T-helper 1 cell treated with Interleukin-12 subunit alpha and Interleukin-12 subunit beta and Interleukin-4 antibody, amounts not matched to agents 30 ng/mL and 1 ng/mL, for 36 hours (primary cell): ENCODE measurements around the gene RNF130. TPM values are rescaled to one million over a fixed set of nuclear protein-coding genes. Genes with fewer than 3 reads are reported as not detected.

Source experiments
- intact Hi-C: fragments of 100-400 bp; cut with micrococcal nuclease; formaldehyde crosslinking; loops from one replicate; pipeline ENCODE4 v1.15.1; 2024
- total RNA-seq: library from RNA; stranded (reverse); gene quantifications from 2 replicates; pipeline ENCODE4 v1.2.3, GENCODE V29; 2022

Gene RNF130
- total RNA-seq, 1 donor from 2014 or later, result 4.8 TPM

DNA sequence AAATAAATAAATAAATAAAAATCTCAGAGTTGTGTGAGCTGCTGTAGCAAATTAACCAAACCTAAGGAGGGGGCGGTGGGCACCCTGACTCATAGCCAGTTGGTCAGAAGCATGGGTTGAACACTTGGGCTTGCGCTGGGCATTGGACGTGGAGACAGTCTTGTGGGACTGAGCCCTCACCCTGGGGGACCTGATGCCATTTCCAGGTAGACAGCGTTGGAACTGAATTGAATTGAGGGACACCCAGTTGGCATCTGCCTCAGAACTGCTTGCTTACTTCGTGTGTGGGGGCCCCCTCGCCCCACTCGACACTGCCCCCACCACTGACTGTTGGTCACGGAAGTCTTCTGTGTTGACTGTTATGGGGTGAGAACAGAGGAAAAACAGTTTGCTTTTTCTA, 144.9 kb downstream of the RNF130 start:
- intact Hi-C loops, result no loop called here

DNA sequence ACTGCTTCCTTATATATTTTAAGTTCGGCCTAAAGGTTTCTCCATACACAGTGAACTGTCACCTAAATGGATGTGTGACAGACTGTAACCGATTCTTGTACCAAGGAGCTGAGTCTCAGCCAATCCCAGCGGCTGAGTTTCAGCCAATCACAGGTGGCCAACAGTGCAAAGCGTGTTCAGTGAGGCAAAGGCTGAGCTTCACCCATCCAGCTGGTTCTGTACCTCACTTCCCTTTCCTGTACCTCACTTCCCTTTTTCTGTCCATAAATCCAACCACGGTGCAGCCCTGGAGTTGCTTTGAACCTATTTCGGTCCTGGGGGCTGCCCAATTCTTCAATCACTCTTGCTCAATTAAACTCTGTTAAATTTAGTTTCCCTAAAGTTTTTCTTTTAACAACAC, 148.1 kb downstream of the RNF130 start:
- intact Hi-C loops, result no loop called here

GRCh38 chr5:179920175-179920574, 151.4 kb downstream of the RNF130 start:
- intact Hi-C loops, result no loop called here

GRCh38 chr5:179919487-179920060, 152.0 kb downstream of the RNF130 start:
- intact Hi-C loops, result no loop called here

- intact Hi-C loops, result no loop called here
Observed at GRCh38 chr5:179918742-179919486, 152.6 kb downstream of the RNF130 start.

GRCh38 chr5:179916523-179916922, 155.0 kb downstream of the RNF130 start:
- intact Hi-C loops, result no loop called here

GRCh38 chr5:179915406-179915935, 156.1 kb downstream of the RNF130 start:
- intact Hi-C loops, result no loop called here

DNA sequence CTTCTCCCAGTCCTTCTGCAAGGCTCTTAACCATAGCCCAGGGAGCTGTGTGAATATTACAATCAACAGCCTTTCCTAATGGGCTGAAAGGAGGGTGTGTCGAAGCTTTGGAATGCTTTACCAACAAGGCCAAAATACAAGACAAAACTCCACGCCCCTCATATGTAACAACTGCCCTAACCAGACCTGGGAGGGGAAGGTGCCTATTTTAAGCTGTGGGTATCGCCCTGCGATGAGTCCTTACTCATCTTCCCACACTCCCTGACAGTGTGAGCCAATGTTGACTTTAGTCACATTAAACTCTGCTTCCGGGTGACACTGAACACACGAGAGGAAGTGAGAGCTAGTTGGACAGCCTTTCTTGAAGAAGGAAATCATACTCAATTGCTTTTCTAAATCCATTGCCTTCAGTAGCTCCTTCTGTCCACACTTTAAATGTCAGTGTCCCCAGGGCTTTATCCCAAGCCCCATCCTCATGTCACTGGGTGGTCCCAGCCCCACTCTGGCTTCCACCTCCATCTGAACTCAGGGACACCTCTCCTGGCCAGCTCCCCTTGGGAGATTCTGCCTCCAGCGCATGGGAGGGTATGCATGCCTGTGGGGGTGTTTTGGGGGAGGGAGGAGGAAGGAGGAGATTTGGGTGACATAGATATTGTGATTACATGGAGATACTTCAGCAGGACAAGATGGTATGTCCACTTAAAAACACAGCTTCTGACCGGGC, 157.4 kb downstream of the RNF130 start:
- intact Hi-C loops, result no loop called here

DNA sequence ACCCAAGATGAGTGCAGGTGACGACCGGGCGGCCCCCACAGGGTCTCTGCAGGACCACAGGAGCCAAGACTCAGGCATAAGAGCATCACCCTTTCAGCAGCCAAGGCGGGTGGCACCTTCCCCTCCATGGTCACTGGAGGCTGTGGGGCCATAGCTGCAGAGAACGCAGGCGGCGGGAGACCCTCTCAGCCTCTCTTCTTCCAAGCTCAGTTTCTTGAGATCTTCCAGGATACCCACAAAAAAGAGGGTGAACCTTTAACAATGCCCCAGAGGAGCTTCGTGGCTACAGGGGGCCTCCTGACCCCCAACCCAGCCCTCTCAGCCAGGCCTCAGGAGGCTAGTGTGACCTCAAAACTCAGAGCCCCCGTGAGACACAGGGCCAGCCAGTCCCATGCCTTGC, 158.1 kb downstream of the RNF130 start:
- intact Hi-C loops, result no loop called here

DNA sequence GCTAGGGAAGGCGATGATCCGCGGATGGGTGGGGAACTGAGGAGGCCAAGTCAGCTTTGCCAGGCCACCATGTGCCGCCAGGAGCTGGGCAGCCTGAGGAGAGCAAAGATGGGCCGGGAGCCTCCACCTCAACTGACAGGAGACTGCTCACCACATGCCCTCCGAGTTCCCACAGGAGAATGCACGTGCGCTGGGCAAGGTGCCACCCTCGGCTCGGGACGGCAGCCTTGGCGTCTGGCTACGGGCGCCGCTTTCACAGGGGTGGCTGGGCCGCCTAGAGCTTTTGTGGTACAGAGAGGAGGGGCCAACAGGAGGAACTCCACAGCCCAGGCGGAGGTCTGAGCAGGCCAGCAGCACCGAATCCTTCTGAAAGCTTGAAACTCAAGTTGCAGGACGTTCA, 158.6 kb downstream of the RNF130 start:
- intact Hi-C loops, result no loop called here

- intact Hi-C loops, result no loop called here
Observed at GRCh38 chr5:179912386-179912785, 159.2 kb downstream of the RNF130 start.

DNA sequence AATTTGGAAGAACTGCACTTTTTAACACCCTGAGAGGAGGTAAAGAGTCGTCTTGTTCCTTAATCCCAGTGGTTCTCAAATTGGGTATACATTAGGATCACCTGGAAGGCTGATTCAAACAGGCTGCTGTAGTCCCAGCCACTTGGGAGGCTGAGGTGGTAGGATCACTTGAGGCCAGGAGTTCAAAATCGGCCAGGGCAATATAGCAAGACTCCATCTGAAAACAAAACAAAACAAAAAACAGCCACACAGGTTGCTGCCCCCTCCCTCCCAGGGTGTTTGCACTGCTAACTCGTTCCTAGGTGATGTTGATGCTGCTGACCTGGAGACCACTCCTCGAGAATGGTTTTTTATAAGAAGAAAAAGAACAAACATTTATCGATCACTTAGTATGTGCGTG, 162.3 kb downstream of the RNF130 start:
- intact Hi-C loops, result loop anchor here (5.0 kb wide), 3 partner anchors 178 to 383 kb away; partner anchors contain the start of genes CANX and MAPK9

- intact Hi-C loops, result loop anchor here (1.0 to 5.0 kb wide), 5 partner anchors 87 to 384 kb away; partner anchors contain the start of genes CANX and MAPK9
Observed at GRCh38 chr5:179908528-179908927, 163.0 kb downstream of the RNF130 start.

- intact Hi-C loops, result loop anchor here (1.0 to 5.0 kb wide), 9 partner anchors 49 to 385 kb away; partner anchors contain the start of genes CANX, MAPK9 and MRNIP
Observed at GRCh38 chr5:179907556-179908324, 163.8 kb downstream of the RNF130 start, which contains the start of gene TBC1D9B. TSS of gene TBC1D9B (minus strand) at chr5:179907897. CDS start at chr5:179907821, 76 bp downstream.

- intact Hi-C loops, result loop anchor here (1.0 to 5.0 kb wide), 7 partner anchors 49 to 385 kb away; partner anchors contain the start of genes CANX, MAPK9 and MRNIP
Observed at GRCh38 chr5:179906795-179907555, 164.6 kb downstream of the RNF130 start.

DNA sequence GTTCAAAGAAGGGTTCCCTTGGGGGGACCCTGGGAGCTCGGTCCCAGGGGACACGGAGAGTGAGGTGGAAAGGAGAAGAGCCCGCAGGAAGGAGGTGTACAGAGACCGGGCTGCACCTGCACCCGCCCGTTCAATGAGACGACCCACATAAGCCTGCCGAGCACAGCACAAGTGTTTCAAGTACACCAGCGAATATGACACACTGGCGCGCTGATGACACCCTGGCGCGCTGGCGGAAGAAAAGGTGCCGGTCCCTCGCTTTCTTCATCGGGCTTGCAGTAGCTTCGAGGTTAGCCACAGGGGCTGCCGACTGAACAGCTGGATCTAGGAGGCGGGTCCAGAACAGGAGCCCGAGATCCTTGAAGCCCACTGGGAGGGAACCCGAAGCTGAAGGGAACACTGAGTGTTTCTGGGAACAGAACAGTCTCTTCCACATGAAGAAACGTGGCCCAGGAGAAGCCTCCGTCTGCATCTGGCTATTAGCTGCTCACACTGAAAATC, 165.2 kb downstream of the RNF130 start:
- intact Hi-C loops, result loop anchor here (5.0 kb wide), 3 partner anchors 181 to 386 kb away; partner anchors contain the start of genes CANX and MAPK9

DNA sequence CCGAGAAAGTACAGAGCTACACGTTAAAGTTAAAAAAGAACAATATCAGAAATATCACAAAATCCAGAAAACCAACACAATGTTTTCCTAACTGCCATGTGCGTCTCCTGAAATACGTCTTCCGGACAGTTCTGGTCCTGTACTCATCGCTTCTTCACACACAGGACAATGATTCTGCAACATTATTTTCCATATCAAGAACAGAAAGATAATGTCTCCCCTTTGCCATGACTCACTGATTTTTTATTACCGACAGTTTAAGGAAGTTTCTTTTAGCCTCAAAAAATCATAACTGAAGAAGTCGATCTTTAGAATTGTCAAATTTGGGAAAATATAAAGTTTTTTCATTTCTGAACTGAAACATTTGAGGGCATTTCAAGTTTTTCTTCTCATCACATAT, 166.4 kb downstream of the RNF130 start:
- intact Hi-C loops, result loop anchor here (5.0 kb wide), 3 partner anchors 182 to 387 kb away; partner anchors contain the start of genes CANX and MAPK9
